Mesodermal cell (in vitro differentiated cells): ENCODE data around the gene BGN.

ENCODE experiments used
- H3K27ac ChIP-seq: 2 replicates; pipeline ENCODE4 v1.7.0; 2013; ENCODE audit warnings: mild to moderate bottlenecking, low read depth, low read length, moderate library complexity; ENCODE audit not compliant: severe bottlenecking
- H3K36me3 ChIP-seq: 2 replicates; pipeline ENCODE4 v1.7.1; 2013; ENCODE audit warnings: mild to moderate bottlenecking, low read length, moderate library complexity; ENCODE audit not compliant: control insufficient read depth, insufficient read depth
- H3K4me1 ChIP-seq: one replicate; pipeline ENCODE4 v1.7.1; 2013; ENCODE audit warnings: mild to moderate bottlenecking, low read length; ENCODE audit not compliant: insufficient read depth, control insufficient read depth, poor library complexity, severe bottlenecking
- H3K4me3 ChIP-seq: 2 replicates; pipeline ENCODE4 v1.7.0; 2013; ENCODE audit warnings: low read length, control low read depth, mild to moderate bottlenecking; ENCODE audit not compliant: insufficient read depth, poor library complexity, severe bottlenecking; ENCODE audit errors: extremely low read depth
- H3K9me3 ChIP-seq: 2 replicates; pipeline ENCODE4 v1.7.1; 2013; ENCODE audit warnings: mild to moderate bottlenecking, low read length, moderate library complexity; ENCODE audit not compliant: control insufficient read depth
- WGBS, 2 experiments: methylation state at CpG; one replicate each; pipeline ENCODE4 v1.1.5; 2013; ENCODE audit warnings: missing lambda C conversion rate in 2 of 2; ENCODE audit not compliant: insufficient coverage in 2 of 2; 5-methylcytosine and 5-hydroxymethylcytosine counted together

The BGN gene

DNA sequence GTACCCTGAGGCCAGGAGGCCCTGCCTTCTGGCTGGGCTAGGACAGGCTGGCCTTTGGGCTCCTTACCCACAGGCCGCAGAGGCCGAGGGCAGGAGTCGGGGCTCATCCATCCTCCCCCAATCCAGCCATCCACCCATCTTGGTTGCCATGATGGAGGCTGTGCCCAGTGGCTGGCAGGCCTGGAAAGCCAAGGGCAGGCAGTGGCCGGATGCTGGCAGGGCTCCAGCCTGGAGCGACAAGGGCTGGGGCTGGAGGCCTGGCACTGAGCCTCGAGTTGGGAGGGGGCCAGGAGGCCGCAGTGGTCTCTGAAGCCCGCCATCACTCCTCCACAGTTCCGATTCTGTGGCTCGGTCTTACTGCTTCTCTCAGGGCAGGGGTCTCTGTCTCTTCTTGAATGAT, 8.6 kb upstream of the BGN start:
- Histone ChIP-seq H3K36me3 (no peaks in the 10 kb centered on the region), H3K4me3 (no peak overlapping the region), H3K9me3 (no peaks in the 10 kb centered on the region), H3K27ac (no peak overlapping the region), H3K4me1 (peaks cover 15% of the 10 kb centered on the region)
- 80 to 94% methylated on average over 3 of the region's 10 CpGs for WGBS, 2 experiments

GRCh38 chrX:153487590-153488071, 7.1 kb upstream of the BGN start:
- no peaks in the 10 kb centered on the region for H3K9me3 ChIP-seq
- no peak overlapping the region for H3K27ac ChIP-seq
- 95 to 98% methylated on average over 6 to 8 of the region's 11 CpGs for WGBS, 2 experiments
- no peak overlapping the region for H3K4me3 ChIP-seq
- H3K4me1 ChIP-seq = peaks cover 28% of the 10 kb centered on the region
- no peaks in the 10 kb centered on the region for H3K36me3 ChIP-seq

- Histone ChIP-seq H3K4me1 (peaks cover 35% of the 10 kb centered on the region), H3K9me3 (no peaks in the 10 kb centered on the region), H3K36me3 (no peaks in the 10 kb centered on the region), H3K4me3 (no peak overlapping the region), H3K27ac (peak overlapping the region; percentile 53)
- 20 to 53% methylated on average over 1 to 6 of the region's 27 CpGs for WGBS, 2 experiments
Measured at GRCh38 chrX:153488231-153488914, 6.4 kb upstream of the BGN start.

- 92 to 93% methylated on average over 6 of the region's 20 CpGs for WGBS, 2 experiments
- Histone ChIP-seq H3K9me3 (no peaks in the 10 kb centered on the region), H3K27ac (no peak overlapping the region), H3K4me1 (peaks cover 46% of the 10 kb centered on the region), H3K36me3 (no peaks in the 10 kb centered on the region), H3K4me3 (no peak overlapping the region)
Measured at GRCh38 chrX:153490217-153490930, 4.4 kb upstream of the BGN start.

- 31 to 40% methylated on average over 4 to 5 of the region's 10 CpGs for WGBS, 2 experiments
- H3K4me1 ChIP-seq = peaks cover 46% of the 10 kb centered on the region
- H3K9me3 ChIP-seq = no peaks in the 10 kb centered on the region
- H3K36me3 ChIP-seq = no peaks in the 10 kb centered on the region
- no peak overlapping the region for H3K4me3 ChIP-seq
- no peak overlapping the region for H3K27ac ChIP-seq
Measured at GRCh38 chrX:153491351-153491914, 3.3 kb upstream of the BGN start.

- peaks cover 46% of the 10 kb centered on the region for H3K4me1 ChIP-seq
- H3K9me3 ChIP-seq = no peaks in the 10 kb centered on the region
- H3K27ac ChIP-seq = peak overlapping the region; percentile 10
- 39 to 67% methylated on average over 1 to 2 of the region's 11 CpGs for whole genome bisulfite sequencing, 2 experiments
- H3K4me3 ChIP-seq = no peak overlapping the region
- H3K36me3 ChIP-seq = no peaks in the 10 kb centered on the region
Measured at GRCh38 chrX:153491918-153492317, 2.9 kb upstream of the BGN start.

GRCh38 chrX:153492543-153492942, 2.2 kb upstream of the BGN start:
- Histone ChIP-seq H3K4me3 (no peak overlapping the region), H3K36me3 (no peaks in the 10 kb centered on the region), H3K4me1 (peaks cover 46% of the 10 kb centered on the region), H3K9me3 (no peaks in the 10 kb centered on the region), H3K27ac (no peak overlapping the region)
- WGBS, 2 experiments = 80 to 93% methylated on average over 3 to 6 of the region's 12 CpGs

DNA sequence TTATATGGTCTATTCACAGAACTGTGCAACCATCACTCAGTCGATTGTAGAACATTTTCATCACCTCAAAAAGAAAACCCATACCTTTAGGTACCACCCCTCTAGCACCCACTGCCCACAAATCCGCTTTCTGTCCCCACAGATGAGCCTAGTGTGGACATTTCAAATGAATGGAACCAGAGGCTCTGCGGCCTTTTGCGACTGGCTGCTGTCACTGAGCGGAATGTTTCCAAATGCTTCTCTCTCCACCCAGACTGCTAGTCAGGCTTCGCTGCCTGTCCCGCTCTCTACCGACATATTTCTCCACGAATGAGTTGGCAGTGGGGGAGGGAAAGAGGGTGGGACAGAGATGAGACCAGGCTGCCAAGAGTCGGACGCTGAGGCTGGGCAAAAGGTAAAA, 1.7 kb upstream of the BGN start:
- no peaks in the 10 kb centered on the region for H3K36me3 ChIP-seq
- 86 to 94% methylated on average over 1 to 3 of the region's 11 CpGs for WGBS, 2 experiments
- H3K9me3 ChIP-seq = no peaks in the 10 kb centered on the region
- no peak overlapping the region for H3K4me3 ChIP-seq
- H3K4me1 ChIP-seq = peaks cover 46% of the 10 kb centered on the region
- no peak overlapping the region for H3K27ac ChIP-seq

DNA sequence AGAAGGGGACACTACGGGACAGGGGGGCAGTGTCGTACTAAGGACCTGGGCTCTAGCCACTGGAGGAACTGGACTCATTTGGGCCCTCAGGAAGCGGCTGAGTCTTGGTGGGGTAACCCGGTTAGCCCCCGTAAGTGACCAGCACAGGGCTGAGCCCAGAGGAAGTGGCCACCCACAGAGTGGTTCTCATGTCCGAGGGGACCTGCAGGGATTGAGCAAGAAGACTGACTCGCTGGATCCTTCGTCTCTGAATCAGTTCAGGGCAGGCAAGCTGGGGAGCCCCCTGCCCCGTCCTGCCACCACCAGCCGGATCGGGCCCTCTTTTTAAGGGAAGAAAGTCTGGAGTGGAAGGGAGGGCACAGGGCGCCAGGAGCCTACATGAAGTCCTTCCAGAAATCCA, 719 bp upstream of the BGN start:
- WGBS, 2 experiments = 95 to 100% methylated on average over 2 to 4 of the region's 12 CpGs
- Histone ChIP-seq H3K9me3 (no peaks in the 10 kb centered on the region), H3K4me1 (peaks cover 42% of the 10 kb centered on the region), H3K36me3 (no peaks in the 10 kb centered on the region), H3K4me3 (no peak overlapping the region), H3K27ac (peak overlapping the region; percentile 10)

DNA sequence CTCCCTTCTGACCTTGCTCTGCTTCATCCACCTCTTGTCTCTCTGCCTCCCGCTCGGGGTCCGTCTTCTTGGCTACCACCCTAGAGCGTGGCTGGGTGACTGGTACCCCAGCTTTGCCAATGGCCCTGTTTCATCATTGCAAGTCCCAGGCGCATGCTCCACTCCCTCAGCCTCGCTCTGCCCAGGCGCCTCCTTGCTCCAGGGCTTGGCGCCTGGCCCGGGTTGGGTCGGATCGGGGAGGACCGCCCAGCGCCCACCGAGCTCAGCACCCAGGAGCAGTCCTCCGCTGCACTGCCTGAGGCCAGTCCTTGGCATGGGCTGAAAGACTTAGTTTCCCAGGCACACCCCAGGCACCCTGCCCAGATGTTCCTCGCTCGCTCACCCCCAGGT, 577 bp downstream of the BGN start:
- no peak overlapping the region for H3K27ac ChIP-seq
- no peaks in the 10 kb centered on the region for H3K36me3 ChIP-seq
- peak overlapping the region; percentile 22 for H3K4me3 ChIP-seq
- H3K4me1 ChIP-seq = peaks cover 39% of the 10 kb centered on the region
- 75 to 82% methylated on average over 6 to 15 of the region's 17 CpGs for WGBS, 2 experiments
- no peaks in the 10 kb centered on the region for H3K9me3 ChIP-seq
